Hepatocyte (in vitro differentiated cells): ENCODE results near the gene FHOD3.

ENCODE experiments used
- CTCF ChIP-seq: fragments of 200-600 bp; sonication (generic); IDR thresholded peaks from 2 replicates; pipeline ENCODE4 v1.5.1; 2016; ENCODE audit warnings: antibody characterized with exemption, mild to moderate bottlenecking; ENCODE audit not compliant: poor library complexity
- EZH2 ChIP-seq: fragments of 200-600 bp; sonication (generic); IDR thresholded peaks from 2 replicates; pipeline ENCODE4 v1.6.1; 2016; ENCODE audit warnings: antibody characterized with exemption, mild to moderate bottlenecking, borderline replicate concordance
- EZH2phosphoT487 ChIP-seq: fragments of 200-600 bp; sonication (generic); IDR thresholded peaks from one replicate; pipeline ENCODE4 v1.6.1; 2018; ENCODE audit warnings: antibody characterized with exemption, mild to moderate bottlenecking, low read depth, moderate library complexity; ENCODE audit not compliant: unreplicated experiment, severe bottlenecking

GRCh38 chr18:36792634-36793283 lies 495.2 kb downstream of the FHOD3 start:
- TF ChIP-seq CTCF, result no peak
- no peak for TF ChIP-seq EZH2phosphoT487
- no peak for TF ChIP-seq EZH2
